GM18519 (cell line): ENCODE measurements around the gene PAQR4.

Experiments
- ATAC-seq: cut with Tn5 transposase; IDR thresholded peaks from one replicate; pipeline ENCODE4 v1.9.1; 2021; ENCODE audit warnings: mild to moderate bottlenecking, moderate library complexity; ENCODE audit not compliant: unreplicated experiment, low FRiP score

PAQR4 gene

DNA sequence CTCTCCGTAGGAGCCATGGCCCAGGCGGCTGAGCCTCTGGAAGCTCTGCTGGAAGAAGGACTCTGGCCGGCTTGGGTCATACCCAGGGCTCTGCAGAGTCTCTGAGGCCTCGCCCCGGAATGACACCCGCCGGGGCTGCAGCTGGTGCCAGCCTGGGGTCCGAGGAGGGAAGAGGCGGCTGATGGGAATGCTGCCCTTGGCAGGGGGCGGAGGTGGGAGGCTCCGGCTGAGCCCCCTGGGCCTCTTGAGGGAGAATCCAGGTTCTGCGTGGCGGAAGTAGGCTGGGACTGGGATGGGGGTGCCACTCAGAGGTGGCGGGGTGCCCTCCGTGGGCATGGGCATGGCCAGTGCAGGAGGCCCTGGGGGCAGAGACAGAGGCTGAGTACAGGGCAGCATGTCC is 7.5 kb downstream of the PAQR4 start:
- no peak for ATAC-seq

DNA sequence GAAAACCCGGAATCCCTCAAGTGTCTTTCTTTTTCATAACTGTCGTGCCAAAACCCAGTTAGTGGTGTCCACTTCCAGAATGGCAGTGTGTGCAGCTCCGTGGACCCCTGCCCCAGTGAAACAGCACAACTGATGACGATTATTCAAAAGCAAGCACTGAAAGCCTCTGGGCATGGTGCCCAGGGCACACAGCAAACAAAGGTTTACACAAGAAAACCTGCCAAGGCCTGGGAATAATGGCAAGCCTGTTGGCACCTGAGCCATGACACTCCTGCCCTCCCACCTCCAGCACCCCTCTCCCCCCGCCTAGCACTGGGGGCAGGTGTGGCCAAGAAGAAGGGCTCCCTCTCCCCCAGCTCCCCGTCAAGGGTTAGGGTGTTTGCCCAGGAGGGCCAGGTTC is 8.3 kb downstream of the PAQR4 start:
- ATAC-seq = no peak

DNA sequence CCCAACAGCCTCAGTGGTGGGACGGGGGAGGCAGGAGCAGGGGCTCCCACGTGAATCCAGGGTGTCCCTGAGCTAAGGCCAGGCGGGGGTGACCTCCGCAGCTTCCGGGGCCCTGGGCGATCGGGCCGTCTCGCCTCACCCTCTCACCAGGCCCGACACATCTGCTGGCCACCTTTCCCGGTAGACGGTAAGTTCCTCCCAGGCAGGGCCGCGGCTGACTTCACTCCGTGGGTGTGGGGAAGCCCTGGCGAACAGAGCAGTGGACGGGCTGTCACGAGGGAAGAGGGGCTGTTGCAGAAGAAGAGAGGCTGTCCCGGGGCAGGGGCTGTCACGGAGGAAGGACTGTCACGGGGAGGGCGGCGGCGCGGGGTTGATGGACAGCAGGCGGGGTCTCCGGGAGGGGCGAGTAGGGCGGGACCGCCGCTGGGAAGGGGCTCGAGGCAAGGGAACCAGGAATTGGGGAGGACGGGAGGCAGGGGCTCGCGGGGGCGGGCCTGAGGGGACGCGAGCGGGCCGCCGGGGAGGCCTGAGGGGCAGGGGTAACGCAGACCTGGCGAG is 10.6 kb downstream of the PAQR4 start:
- ATAC-seq = no peak

DNA sequence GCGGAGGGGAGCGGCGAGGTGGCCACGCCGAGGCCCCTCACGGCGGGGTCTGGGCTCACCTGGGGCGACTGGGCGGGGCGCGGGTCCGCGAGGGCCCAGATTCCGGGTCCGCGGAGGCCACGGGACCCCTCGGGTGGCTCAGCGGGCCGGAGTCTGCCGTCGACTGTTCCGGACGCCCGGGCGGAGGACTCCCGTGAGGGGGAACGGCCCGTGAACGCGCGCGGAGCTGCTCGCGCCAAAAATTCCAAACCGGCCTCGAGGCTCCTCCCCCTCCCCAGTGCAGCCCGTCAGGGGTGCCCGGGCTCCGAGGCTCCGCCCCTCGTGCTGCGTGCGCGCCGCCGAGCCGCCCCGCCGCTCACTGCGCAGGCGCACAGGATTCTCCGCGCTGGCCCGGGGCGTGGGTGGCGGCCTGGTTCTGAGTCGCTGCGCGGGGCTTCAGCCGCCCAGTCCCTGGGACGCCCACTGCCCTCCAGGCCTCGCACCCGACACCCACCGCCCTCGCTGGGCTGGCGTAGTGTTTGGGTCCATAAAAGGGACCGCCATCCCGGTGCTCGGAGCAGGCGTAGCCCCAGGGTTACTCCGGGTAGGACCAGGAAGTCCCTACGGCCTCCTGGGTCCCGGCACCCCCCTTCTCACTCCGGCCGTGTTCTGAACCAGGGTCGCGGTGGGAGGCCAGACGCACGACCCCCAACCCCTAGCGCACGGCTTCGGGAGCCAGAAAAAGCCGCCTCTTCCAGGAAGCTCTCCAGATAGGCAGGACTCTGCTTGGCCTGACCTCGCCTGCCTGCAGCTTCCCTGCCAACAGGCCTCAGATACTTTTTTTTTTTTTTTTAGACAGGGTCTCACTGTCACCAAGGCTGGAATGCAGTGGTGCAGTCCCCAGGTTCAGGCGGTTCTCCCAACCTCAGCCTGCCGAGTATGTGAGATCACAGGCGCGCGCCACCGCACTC is 11.4 kb downstream of the PAQR4 start, which contains the start of gene PKMYT1:
Gene PKMYT1 (minus strand): TSS at position 220 of the 950 bp plus-strand sequence. CDS start 789 bp downstream, outside the sequence.
- ATAC-seq = peak; percentile 44

DNA sequence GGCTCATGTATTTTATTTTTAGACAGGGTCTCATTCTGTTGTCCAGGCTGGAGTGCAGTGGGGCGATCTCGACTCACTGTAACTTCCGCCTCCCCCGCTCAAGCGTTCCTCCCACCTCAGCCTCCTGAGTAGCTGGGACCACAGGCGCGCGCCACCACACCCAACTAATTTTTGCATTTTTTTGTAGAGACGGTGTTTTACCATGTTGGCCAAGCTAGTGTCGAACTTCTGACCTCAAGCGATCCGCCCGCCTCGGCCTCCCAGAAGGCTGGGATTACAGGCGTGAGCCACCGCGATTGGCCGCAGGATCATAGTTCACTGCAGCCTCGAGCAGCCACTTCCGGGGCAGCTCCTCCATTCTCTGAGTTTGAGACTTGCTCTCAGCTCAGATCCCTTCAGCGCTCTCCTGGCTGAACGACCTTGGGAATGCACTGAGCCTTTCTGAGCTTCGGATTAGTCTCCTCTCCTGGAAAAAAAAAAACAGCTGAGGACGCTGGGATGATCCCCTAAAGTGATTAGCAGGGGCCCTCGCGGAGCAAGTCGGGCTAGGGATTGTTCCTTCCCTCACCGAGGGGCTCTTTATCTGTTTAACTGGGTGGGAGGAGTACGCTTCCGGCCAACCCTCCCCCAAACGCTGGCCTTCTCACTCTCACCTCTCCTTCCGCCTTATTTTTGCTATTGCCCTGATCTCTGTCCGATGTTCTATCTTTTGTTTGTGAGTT is 12.2 kb downstream of the PAQR4 start:
- no peak for ATAC-seq

DNA sequence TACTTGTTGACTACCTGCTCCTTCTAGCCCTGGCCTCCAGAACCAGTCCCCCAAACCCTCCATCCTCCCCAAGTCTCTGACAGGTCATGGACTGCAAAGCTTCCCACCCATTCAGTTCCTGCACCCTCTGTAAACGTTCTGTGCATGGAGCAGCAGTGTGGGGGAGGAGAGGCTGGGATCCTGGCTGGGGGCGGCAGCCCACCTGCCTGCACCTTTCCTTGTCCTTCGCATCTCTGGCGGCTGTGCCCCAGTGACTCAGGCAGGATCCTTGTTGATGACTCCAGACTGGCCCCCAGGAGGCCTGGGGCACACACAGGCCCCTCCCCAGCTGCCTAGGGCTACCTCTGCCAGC is 12.7 kb downstream of the PAQR4 start:
- ATAC-seq = no peak

DNA sequence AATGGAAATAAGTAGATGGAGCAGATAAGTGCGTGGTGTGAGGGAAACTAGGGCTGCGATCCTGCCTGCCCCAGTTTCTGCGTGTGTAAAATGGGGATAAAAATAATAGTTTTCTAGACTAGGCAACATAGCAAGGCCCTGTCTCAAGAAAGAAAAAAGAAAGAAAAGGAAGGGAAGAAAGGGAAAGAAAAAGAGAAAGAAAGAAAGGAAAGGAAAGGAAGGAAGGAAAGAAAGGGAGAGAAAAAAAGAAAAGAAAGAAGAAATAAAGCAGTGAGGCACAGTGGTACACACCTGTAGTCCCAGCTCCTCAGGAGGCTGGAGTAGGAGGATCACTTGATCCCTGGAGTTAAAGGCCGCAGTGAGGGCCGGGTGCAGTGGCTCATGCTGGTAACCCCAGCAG is 13.3 kb downstream of the PAQR4 start:
- no peak for ATAC-seq

DNA sequence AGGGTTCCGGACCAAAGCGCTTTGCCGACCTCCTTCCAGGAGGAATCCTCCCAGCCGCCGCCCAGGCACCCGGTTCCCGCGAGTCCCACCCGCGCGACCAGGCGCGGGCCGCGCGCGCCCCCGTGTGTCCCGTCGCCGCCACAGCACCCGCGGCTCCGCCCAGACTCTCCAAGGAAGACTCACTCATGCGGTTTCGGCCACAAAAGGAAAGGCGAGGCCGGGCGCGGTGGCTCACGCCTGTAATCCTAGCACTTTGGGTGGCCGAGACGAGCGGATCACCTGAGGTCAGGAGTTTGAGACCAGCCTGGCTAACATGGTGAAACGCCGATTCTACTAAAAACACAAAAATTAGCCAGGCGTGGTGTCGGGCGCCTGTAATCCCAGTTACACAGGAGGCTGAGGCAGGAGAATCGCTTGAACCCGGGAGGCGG is 14.6 kb downstream of the PAQR4 start:
- no peak for ATAC-seq

DNA sequence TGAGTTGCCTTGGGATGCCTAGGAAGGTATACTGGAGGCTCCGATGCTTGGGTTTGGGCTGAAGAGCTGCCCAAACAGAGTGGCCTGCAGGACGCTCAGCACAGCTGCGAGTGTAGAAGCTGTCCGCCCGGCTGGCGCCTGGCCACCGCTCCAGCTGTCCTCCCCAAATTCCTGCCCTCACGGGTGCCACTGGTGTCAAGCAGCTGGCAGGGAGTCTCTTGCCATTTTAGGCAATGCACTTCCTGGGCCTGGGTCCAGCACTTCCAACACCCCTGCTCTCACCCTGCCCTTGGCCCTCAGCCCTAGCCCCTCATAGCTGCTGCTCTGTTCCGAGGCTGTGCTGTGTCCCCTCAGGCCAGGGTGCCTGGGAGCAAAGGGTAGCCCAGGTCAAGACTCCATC is 16.3 kb downstream of the PAQR4 start:
- no peak for ATAC-seq

DNA sequence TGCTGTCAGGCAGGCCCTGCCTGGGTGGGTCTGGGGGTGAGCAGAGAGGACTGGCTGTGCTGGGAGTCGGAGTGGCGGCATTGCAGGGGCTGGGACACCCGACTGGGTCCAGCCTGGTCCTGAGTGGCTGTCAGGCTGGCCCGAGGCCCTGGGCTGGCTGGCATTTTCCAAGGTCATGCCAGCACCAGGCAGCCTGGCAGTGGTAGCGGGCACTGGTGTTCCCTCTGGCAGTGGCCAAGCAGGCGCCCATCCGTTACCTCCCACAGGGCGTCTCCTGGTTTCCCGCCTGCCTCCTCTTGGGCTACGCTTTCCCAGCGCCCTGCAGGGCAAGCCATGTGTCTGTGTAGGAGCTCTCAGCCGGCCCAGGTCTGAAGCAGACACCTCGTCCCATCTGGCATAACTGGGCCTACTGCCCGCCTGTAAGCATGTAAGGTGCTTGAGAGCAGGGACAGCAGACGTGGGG is 16.8 kb downstream of the PAQR4 start:
- ATAC-seq = no peak

DNA sequence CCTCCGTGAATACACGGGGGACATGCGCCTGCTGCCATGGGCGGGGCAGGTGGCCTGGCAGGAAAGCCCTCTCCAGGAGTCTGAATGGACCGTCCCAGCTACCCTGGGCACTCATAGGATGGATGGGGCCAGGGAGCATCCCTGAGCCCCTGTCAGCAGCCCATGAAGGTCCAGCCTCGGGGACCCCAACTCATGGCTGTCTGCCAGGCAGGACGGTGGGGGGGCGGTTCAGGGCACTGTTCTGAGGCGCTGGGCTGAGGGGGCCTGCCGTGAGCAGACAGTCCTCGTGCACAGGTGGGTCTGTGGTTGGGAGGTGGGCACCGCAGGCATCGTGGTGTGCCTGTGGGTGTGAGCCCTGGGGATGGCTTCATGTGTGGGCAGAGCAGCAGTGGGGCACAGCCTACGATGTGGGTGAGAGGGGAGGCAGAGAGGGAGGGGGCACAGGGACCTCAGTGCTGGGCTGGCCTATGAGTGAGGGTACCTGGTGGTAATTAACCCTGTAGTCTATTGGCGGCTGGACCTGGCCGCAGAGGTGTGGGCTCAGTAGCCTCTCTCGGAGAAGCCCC is 17.6 kb downstream of the PAQR4 start:
- ATAC-seq = no peak

DNA sequence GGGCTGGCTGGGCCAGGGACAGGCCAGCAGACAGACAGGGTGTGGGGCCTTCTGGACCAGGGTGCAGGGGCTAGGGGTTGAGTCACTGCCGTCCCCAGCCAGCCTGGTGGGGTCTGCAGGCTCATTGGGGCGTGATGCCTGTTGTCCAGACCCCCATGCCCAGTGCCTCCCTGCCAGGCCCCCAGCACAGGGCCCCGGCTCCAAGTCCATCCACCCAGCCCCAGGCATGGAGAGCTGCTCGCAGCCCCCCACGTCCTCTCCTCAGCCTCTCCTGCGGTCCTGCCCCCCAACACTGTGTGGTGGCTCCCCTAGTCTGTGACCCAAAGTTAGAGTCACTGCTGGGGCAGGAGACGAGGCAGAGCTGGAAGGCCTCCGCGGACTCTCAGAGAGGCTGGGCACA is 18.1 kb downstream of the PAQR4 start:
- ATAC-seq = no peak

DNA sequence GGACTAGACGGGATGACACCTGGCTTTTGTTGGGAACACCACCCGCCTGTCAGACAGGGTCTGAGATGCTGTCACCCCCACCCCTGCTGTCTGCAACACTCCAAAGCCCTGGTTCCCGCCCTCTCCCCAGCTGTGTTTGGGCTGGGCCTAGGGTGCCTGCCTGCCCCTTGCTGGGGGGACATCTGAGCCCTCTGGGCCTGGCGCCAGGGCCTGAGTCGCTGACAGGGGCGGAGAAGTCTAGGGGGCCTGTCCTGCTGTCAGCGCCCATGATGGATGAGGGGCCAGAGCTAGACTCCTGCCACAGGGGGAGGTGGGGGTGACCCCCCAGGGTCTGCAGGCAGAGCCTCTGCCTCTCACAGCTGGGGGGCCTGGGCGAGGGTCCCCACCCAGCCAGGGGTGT is 18.7 kb downstream of the PAQR4 start:
- ATAC-seq = no peak

DNA sequence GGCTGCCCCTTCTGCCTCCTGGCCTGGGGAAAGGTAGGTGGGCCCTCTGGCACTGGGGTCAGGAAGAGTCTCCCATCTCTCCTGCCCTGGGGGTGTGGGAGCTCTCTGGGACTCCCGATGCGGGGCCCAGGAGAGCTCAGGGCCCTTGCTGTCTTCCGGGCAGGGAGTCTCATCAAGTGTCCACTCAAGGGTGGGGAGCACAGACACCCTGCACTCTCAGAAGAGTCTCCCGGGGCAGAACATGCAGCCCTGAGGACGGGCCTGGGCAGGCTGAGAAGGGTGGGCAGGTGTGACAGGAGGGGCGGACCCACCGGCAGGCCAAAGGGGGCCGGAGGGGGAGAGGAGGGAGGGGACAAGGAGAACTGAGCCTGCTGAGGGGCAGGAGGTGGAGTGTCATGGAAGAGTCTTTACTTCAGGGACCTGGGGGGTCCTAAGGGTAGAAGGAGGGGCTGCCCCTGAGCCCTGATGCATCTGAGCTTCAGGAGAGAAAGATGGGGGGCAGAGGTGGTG is 19.5 kb downstream of the PAQR4 start:
- no peak for ATAC-seq

DNA sequence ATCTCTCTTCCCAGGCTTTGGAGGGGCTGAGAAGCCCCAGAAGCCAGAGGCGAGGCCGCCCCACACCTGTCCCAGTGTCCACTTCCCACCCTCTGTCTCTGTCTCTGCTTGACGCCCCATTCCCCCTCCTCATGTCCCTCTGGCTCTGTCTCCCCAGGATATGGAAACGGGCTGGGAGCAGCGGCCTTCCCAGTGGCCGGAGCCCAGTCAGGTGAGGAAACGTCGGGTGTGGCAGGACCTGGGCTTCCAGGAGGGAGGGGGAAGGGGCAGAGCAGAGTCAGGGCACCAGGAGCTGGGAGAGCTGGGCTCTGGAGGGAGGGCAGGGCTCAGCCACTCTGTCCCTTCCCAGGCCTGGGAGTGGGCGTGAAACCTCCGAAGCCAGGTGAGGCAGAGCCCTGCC is 21.7 kb downstream of the PAQR4 start:
- ATAC-seq = no peak

DNA sequence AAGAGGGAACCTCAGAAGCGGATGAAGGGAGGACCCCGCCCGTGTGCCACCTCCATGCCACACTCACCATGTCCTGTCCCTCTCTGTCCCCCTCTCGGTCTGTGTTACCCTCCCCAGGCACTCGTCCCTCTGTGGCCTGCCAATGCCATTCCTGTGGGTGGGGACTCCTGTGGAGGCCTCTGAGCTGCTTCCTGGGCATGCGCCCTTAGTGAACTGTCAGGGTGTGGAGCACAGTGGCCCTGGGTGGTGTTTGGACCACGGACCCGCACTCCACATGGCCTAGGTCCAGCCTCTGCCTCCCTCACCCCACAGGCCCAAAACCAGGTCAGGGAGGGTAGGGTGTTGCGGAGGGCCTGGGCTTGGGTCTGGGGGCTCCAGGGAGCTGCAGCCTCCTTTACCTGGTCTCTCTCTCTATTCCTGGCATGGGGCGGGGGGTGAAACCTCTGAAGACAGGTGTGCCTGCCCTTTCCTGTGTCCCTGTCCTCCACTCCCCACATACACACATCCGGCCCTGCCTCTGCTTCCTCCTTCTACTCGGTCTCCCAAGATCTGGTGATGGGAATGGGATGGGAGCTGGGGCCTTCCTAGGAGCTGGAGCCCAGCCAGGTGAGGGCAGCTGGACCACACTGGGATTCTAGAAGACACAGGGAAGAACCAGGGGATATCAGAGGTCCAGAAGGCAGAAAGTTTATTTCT is 22.6 kb downstream of the PAQR4 start:
- ATAC-seq = no peak

DNA sequence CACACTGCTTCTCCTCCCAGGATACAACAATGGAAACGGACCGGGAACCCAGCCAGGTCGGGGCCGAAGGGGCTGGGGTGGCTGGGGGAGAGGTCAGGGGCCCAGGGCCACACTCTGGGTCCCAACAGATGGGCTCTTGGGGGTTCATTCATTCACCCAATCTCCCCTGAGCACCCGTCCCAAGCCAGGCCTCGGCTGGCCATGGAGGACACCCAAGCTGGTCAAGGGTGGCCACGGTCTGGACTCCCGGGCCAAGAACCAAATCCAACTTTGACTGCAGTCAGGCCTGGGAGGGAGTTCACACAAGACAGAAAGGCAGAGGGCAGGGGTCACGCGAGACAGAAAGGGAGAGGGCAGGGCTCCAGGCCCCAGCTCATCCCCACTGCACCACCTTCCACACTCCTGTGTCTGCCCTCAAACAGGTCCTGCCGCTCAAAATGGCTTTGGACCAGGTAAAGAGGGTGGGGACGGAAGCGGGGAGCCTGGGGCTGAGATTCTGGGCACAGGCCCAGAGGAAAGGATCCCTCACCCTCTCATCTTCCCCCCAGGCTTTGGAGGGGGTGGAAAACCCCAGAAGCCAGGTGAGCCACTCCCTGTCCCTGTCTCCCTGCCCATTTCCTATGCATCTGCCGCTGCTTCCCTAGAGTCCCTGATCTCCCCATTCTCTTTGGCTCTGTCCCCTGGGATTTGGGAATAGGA is 23.4 kb downstream of the PAQR4 start:
- ATAC-seq = no peak

DNA sequence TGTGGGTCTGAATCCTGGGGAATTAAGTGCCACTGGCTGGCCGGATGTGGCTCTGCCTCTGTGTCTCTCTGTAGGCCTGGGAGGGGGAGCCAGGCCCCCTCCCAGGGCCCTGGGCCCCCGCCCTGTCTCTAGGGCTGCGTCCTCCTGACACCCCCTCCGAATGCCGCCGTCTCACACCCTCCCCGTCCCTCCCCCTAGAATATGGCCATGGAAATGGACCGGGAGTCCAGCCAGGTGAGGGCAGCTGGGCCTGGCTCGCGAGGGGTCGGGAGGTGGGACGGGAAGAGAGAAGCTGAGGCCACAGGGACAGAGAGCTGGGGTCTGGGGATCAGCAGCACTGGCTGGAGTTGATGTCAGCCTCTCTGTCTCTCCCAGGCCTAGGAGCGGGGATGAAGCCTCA is 27.1 kb downstream of the PAQR4 start:
- no peak for ATAC-seq

DNA sequence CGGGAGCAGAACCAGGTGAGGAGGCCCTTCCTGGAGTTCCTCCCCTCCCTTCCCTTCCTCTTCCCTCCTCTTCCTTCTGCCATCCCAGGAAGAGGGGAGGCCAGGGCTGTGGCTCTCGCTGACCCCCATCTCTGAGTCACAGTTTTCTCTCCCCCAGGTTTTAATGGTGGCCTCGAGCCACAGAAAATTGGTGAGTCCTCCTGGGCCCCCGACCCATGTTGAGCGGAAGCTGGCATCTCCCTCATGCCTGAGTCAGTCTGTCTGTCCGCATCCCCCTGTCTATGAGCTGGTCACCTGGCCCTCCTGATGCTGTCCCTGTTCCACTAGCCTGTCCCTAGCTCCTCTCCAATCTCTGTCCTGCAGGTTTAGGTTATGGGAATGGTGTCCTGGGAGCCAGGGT is 30.8 kb downstream of the PAQR4 start:
- no peak for ATAC-seq

DNA sequence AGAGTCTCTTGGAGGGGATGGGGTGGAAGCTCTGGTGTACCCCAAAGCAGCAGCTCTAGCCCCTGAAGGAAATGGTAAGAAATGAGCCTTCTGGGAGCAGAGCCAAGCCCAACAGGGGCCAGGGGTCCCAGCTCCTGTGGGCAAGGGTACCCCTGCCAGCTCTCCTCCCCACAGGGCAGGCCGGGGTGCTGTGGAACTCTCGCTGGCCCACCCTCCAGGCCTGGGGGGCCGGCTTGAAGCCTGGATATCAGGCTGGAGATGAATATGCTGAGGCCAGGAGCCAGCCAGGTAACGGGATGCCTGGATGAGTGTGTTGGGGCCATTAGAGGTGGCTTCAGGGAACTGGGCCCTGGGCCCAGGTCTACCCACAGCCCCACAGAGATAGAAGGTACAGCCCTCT is 31.4 kb downstream of the PAQR4 start:
- no peak for ATAC-seq
